ES-I3 (cell line): ENCODE measurements around the gene PHLDA3.

Experiments used
- H3K36me3 ChIP-seq: 2 replicates; pipeline ENCODE4 v1.6.1; 2013; ENCODE audit warnings: mild to moderate bottlenecking, low read length, control low read depth, moderate library complexity; ENCODE audit not compliant: insufficient read depth
- H3K4me1 ChIP-seq: 2 replicates; pipeline ENCODE4 v1.6.1; 2013; ENCODE audit warnings: mild to moderate bottlenecking, control low read depth, low read length; ENCODE audit not compliant: insufficient read depth
- H3K9ac ChIP-seq: 2 replicates; pipeline ENCODE4 v1.6.1; 2013; ENCODE audit warnings: low read depth, mild to moderate bottlenecking, low read length, moderate library complexity
- H3K9me3 ChIP-seq: 2 replicates; pipeline ENCODE4 v1.6.1; 2013; ENCODE audit warnings: mild to moderate bottlenecking, low read length, moderate library complexity; ENCODE audit not compliant: control insufficient read depth, insufficient read depth

Gene PHLDA3

DNA sequence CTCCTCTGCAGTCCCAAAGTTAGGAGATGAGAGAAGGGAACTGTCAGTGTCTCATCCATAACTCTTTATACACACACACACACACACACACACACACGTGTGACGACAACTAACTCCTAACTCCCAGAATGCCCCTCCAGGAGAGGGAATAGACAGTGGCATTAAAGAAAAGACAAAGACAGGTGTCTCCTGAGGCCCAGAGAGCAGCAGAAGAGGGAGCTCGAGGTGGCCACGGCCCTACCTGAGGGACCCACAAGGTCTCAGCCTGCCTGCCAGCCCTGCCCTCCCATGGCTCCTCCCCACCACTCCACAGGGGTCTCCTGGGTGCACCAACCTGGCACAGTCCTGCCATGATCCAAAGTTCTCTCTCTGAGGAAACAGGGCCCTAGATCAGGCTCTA, 1.6 kb upstream of the PHLDA3 start:
- H3K9ac ChIP-seq = no peak overlapping the region
- no peaks in the 10 kb centered on the region for H3K9me3 ChIP-seq
- peaks cover 1% of the 10 kb centered on the region; the same call in 1 of the 2 replicates for H3K36me3 ChIP-seq
- 0 out of 2 replicates have a peak, but pooled peaks cover 4% of the 10 kb centered on the region for H3K4me1 ChIP-seq

DNA sequence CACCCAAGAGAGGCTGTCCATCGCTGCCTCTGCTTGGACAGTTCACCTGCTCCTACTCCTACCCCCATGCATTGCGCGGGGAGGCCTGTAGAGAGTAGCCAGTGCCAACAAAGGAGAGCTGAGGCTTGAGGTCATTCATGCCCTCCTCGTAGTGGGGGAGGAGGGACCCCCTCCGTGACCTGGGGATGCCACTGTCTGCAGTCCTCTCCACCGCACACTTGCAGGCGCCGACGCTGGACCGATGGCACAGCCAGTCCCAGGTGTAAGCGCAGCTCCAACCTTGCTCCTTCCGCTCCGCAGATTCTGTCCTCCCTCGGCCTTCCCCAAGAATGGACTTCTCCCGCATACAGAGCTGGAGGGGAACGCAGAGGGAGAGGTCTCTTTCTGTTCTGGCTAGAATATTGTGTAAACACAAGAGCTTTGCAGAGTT, 672 bp upstream of the PHLDA3 start:
- peak overlapping the region; percentile 88 for H3K9ac ChIP-seq
- no peaks in the 10 kb centered on the region for H3K9me3 ChIP-seq
- peaks cover 10% of the 10 kb centered on the region; the same call in 1 of the 2 replicates for H3K36me3 ChIP-seq
- H3K4me1 ChIP-seq = 0 out of 2 replicates have a peak, but pooled peaks cover 4% of the 10 kb centered on the region

DNA sequence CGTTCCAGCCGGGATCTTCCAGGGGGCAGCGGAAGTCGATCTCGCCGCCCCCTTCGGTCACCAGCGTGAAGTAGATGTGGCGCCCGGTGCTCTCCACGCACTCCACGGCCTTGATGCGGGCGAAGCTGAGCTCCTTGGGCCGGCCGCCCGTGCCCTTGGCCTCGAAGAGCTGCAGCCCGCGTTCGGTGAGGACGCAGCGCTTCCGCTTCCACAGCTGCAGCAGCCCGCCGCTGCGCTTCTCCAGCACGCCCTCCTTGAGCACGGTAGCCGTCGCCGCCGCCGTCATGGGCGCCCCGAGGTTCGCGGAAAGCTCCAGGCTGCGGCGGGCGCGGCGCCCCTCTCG, 516 bp downstream of the PHLDA3 start:
- Histone ChIP-seq H3K9ac (peak overlapping the region; percentile 88), H3K9me3 (no peaks in the 10 kb centered on the region), H3K36me3 (peaks cover 16% of the 10 kb centered on the region; the same call in 1 of the 2 replicates), H3K4me1 (peaks cover 4% of the 10 kb centered on the region; the same call in 1 of the 2 replicates)

DNA sequence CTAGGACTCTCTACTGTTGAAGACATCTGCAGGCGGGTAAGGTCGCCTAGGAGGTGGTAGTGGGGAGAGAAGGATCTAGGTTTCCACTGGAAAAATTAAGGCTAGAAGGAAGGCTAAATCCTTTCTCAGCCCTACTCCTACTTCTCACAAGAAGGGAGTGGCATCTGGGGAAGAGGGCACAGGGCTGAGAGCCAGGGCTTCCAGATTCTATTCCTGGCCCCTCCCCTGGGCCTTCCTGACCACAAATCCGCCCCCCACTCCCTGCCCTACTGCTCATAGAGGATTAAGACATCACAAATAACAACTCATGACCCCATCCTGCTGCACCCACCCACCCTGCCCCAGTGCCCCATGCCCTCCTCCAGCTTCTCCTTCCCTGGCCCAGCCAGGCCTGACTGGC, 2.5 kb downstream of the PHLDA3 start:
- Histone ChIP-seq H3K9ac (peak overlapping the region; percentile 88; the same call in 1 of the 2 replicates), H3K9me3 (no peaks in the 10 kb centered on the region), H3K4me1 (peaks cover 19% of the 10 kb centered on the region), H3K36me3 (peaks cover 16% of the 10 kb centered on the region; the same call in 1 of the 2 replicates)

DNA sequence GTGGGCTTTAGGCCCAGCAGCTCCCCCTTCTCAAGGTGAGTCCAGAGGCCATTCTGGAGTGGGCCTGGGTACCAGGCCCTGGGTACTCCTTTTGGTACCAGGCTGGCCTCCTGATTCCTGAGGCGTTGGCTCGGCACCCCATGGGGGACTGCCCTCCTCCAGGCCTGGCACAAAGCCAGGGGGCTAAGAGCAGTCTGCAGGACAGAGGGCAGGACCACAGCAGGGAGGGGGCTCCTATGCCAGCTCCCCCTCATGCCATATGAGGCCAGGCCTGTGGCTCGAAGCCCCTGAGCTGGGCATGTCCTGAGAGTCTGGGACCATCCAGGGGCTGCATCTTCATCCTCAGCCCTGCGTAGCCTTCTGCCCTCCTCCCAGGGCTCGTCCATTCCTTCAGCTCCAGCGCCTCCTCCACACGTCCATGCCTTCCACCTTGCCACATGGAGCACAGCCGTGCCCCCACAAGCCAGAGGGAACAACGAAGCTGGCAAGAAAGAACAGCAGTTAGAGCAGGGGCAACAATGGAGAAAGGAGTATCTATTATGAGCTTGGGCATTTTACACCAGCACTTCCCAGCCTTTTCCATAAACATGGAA, 3.2 kb downstream of the PHLDA3 start:
- H3K36me3 ChIP-seq = peaks cover 16% of the 10 kb centered on the region; the same call in 1 of the 2 replicates
- H3K9me3 ChIP-seq = no peaks in the 10 kb centered on the region
- peaks cover 26% of the 10 kb centered on the region for H3K4me1 ChIP-seq
- 0 out of 2 replicates have a peak overlapping the region, but pooled peaks have one; percentile 88 for H3K9ac ChIP-seq

DNA sequence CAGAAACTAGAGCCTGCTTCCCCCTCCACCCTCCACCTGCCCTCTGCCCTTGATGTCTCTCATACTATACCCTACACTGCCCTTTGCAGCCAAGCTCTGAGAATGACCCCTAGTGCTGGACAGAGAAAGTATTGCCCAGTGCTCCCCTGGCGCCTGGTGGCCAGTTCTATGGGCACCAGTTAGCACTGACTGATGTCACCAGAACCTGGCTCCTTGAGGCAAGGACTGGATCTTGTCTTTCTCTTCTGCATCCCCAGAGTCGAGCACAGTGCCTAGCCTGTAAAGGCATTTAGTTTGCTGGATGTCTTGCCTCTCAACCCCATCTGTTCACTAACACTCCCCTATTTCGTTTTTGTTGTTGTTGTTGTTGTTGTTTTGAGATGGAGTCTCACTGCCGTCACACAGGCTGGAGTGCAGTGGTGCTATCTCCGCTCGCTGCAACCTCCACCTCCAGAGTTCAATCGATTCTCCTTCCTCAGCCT, 5.9 kb downstream of the PHLDA3 start:
- no peaks in the 10 kb centered on the region for H3K9me3 ChIP-seq

DNA sequence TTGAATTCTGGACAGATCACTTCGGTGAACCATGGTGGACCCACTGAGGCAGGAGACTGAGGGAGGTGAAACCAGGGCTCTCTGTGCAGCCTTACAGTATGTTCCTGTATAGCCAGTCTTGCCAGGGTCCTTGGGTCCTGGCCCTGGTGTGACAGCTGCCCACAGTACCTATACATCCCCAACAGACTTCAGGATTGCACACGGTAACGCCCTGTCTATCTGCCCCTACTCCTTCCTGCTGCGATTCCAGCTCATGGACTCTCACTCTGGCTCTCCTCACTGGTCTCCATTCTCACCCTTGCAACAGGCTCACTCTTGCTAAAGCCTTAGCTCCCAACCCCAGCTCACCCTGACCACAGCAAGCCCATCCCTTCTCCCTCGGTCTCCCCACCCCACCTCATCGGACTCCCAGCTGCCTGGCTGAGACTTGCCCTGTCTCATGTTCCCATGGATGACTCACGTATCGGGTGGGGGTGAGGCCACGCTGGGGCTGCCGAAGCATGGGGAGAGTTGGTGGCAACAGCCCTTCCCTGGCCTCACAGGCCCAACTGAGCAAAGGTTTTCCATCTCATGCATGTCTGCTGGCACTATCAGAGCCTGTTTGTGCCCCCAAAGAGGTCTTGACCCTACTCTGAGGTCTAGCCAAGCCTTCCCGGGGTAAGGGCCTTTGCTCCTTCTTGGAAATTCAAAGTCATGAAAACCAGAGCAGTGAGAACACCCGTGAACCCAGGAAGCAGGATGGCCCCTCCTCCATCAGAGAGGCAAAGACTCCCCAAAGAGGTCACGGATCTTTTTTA, 7.1 kb downstream of the PHLDA3 start:
- H3K36me3 ChIP-seq = peaks cover 16% of the 10 kb centered on the region; the same call in 1 of the 2 replicates
- H3K4me1 ChIP-seq = peaks cover 31% of the 10 kb centered on the region
- no peaks in the 10 kb centered on the region for H3K9me3 ChIP-seq
- H3K9ac ChIP-seq = no peak overlapping the region

More for the DNA sequence above, 5.9 kb downstream of the PHLDA3 start:
- Histone ChIP-seq H3K4me1 (peaks cover 21% of the 10 kb centered on the region), H3K9ac (no peak overlapping the region), H3K36me3 (peaks cover 16% of the 10 kb centered on the region; the same call in 1 of the 2 replicates)

DNA sequence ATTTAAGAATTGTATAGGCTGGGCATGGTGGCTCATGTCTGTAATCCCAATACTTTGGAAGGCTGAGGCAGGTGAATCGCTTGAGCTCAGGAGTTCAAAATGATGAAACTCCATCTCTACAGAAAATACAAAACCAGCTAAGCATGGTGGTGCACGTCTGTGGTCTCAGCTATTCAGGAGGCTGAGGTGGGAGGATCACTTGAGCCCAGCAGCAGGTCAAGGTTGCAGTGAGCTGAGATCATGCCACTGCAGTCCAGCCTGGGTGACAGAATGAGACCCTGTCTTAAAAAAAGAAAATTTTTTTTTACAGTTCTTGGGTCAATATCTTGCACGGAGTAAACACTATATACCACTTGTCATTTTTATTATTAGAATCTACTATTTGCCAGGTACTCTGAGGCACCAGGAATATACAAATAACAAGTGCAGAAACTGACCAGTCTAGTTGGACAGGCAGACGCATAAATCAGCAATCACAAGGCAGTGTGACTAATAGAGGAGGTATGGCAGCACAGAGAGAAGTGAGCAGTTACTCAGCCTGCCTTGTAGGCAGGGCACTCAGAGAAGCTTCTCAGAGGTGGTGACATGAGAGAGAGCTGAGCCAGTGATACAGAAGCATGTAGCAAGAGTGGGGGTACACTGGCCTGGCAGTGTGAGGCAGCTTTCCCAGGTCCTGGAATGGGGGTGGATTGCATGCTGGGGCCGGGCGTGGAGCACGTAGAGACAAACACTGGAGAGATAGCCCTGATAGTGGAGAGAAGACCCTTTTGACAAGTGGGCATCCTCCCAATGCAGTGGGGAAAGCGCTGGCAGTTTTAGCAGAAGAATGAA, 8.0 kb downstream of the PHLDA3 start:
- Histone ChIP-seq H3K36me3 (peaks cover 16% of the 10 kb centered on the region; the same call in 1 of the 2 replicates), H3K9ac (no peak overlapping the region), H3K9me3 (no peaks in the 10 kb centered on the region), H3K4me1 (peaks cover 39% of the 10 kb centered on the region)

DNA sequence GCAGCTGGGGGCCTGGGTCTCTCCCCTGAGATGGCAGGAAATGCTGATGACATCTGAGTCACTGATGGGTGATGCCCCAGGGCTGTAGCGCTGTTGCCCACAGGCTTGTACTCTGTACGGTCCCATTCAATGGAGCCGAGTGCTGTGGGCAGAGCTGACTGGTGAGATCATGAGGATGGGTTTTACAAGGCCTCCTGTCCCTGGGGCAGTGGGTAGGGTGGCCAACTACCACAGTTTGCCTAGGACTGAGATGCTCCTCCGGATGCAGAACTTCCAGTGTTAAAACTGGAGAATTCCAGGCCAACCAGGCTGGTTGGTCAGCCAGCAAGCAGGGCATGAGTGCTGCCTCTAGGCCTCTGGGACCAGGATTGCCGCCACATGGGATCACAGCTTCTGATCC, 9.2 kb downstream of the PHLDA3 start:
- Histone ChIP-seq H3K9ac (no peak overlapping the region), H3K4me1 (peaks cover 40% of the 10 kb centered on the region), H3K36me3 (peaks cover 7% of the 10 kb centered on the region; the same call in 1 of the 2 replicates), H3K9me3 (no peaks in the 10 kb centered on the region)

DNA sequence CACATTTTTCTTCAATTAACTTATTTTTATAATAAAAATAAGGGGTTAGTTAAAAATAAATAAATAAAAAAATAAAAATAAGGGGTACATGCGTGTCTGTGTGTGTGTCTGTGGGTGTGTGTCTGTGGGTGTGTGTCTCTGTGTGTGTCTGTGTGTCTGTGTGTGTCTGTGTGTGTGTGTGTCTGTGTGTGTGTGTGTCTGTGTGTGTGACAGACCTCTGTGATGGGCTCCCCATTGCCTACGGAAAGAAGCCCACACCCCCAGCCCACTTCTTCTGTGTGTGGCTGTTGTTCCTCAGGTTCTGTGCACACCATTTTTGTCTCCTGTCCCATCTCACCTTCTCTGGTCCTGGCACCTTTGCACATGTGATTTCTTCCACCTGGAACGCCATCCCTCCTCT, 9.9 kb downstream of the PHLDA3 start:
- H3K4me1 ChIP-seq = peaks cover 40% of the 10 kb centered on the region
- no peaks in the 10 kb centered on the region for H3K36me3 ChIP-seq
- H3K9ac ChIP-seq = no peak overlapping the region
- no peaks in the 10 kb centered on the region for H3K9me3 ChIP-seq

DNA sequence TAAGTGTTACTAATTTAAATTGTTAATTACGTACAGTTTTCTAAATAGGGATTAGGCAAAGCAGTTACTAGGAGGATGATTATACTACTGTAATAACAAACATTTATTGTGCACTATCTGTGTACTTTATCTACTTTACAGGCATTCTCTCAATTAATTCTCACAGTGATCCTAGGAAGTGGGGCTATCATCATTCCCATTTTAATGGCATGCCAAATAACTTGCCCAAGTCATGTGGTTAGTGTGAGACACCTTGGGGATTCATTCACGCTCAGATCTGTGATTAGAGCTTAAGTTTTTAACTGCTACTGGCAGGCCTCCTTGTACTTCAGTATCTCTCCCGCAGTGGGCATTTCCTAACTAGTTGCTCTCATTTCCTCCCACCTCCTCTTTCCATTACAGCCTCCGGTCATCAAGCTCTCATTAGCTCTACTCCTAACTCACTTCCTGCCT, 11.5 kb downstream of the PHLDA3 start:
- Histone ChIP-seq H3K4me1 (peaks cover 32% of the 10 kb centered on the region), H3K9ac (no peak overlapping the region), H3K36me3 (no peaks in the 10 kb centered on the region), H3K9me3 (no peaks in the 10 kb centered on the region)

DNA sequence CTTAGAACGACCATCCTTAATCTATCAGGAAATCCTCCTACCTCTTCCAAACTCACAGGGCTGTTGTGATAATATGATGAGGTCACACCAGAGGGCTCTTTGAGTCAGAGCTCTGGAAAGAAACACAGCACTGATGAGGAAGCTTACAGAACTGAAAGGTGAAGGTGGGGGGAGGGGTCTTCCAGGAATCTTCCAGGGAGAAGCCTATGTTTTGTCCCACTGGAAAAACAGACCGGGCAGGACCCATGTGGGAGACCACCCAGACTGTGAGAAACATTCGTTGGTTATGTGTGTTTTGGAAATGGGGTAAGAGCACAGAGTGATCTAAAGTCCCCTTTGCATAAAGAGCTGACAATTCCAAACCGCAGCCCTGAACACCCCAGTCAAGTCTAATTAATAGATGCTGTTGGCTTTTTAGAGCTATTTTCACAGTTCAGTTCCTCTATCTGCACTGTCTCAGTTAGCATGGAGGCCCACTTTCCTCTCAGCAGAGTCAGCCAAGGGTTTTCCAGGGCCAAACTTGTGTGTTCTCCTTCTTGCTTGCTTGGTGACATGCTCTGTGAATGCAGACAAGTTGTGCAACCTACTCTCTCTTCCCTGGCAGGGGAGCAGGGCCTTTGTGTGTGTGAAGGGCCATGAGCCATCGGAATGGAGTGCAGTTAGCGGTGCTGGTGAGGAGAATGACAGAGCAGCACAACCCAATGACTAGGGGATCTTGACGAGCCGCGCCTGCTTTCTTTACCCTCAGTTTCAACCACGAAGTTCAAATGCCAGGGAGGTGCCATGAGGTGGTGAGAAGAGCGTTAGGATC, 12.3 kb downstream of the PHLDA3 start:
- no peaks in the 10 kb centered on the region for H3K36me3 ChIP-seq
- H3K9ac ChIP-seq = no peak overlapping the region
- H3K9me3 ChIP-seq = no peaks in the 10 kb centered on the region
- H3K4me1 ChIP-seq = peaks cover 28% of the 10 kb centered on the region

DNA sequence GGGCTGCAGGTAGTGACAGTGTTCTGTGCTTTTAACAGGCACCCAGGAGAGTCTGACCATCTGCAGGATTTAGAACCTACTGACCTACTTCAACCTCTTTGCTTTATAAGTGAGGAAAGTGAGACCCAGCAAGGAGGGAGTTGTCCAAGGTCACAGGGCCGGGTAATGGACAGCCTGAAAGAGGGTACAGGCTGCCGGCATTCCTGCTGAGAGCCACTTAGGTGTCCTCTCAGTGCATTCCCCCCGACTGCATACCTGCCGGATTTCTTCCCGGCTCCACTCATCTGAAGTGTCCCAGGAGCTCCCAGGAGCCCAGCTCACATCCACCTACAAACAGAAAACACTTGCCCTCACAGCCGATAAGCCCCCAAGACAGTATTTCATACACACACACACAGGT, 13.9 kb downstream of the PHLDA3 start:
- peaks cover 29% of the 10 kb centered on the region for H3K4me1 ChIP-seq
- no peaks in the 10 kb centered on the region for H3K9me3 ChIP-seq
- no peak overlapping the region for H3K9ac ChIP-seq
- H3K36me3 ChIP-seq = no peaks in the 10 kb centered on the region
